GM18499 (cell line): ENCODE results near the gene PRSS56.

Experiments
- ATAC-seq: cut with Tn5 transposase; IDR thresholded peaks from one replicate; pipeline ENCODE4 v1.9.1; 2021; ENCODE audit warnings: moderate number of reproducible peaks; ENCODE audit not compliant: insufficient read depth, unreplicated experiment

The PRSS56 gene

DNA sequence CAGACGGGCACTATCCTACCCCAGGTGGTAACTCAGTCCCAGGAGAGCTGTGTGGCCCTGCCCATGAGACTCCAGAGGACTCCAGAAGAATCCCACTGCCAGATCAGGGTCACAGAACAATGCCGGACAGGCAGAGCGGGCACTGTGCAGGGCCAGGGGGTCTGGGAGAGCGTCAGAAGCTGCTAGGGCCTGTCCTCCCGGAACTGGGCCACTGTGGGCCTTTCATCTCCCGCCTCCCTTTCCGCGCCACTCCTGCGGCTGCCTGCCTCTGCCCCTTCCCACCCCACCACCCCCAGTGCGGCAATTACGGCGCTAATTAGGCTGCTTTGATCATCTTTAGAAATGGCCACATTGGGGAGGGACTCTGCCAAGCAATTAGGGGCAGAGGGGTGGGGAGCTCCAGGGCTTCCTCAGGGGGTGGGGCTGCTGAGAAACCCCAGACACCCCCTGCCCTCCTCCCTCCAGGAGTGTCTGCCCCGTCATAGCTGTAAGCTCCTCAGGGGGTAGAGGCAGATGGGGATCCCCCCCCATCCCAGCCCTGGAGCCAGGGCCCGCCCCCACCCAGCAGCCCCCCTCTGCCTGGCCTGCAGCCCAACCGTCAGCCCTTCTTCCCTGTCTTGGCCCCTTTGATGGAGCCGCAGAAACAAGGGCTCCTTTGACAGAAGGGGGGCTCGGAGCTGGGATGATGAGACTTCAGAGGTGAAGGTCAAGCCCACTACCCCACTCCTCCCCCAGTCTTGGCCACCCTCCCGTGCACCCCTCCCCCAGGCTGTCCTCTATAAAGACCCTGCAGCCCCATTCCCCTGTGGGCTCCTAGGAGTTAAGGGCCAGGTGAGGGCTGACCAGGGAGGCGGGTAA lies at the start of gene PRSS56:
TSS of gene PRSS56 (plus strand) at position 808 of the 858 bp plus-strand sequence. CDS start 211 bp downstream, outside the sequence.
- no peak for ATAC-seq

DNA sequence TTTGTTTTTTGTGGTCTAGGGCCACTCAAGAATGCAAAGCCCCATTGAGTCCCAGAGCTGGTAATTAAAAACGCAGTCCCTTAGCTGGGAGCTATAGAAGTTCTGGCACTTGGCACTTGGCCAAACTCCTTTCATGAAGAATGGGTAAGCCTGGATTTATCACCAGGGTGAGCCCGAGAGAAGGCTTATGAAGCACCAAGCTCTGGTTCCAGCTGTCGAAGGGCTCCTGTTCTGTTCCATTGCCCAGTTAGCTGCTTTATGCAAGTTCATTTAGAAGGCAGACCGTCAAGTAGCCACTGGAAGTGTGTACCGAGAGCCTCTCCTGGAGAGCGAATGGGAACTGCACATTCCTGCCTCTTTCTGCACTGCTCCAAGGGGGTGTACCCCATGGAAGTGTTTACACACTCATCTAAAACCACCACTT lies 46.7 kb upstream of the PRSS56 start:
- ATAC-seq = no peak

DNA sequence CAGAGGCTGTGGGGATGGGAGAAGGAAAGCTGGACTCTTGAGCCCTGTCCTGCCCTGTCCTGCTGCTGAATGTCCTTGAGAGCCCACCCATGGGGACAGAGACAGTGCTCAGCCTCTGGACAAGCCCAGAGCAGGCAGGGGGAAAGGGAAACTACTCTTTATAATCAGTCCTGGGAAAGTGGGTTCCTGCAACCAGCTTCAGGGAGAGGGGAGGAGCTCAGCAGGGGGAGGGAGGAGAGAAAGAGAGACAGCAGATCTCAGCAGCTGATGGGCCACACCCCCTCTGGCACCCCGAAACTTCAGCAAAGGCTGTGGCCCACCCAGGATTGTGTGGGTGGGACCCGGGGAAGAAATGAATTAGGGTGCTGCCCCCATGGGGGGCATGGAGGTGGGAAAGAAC lies 44.1 kb upstream of the PRSS56 start:
- no peak for ATAC-seq

DNA sequence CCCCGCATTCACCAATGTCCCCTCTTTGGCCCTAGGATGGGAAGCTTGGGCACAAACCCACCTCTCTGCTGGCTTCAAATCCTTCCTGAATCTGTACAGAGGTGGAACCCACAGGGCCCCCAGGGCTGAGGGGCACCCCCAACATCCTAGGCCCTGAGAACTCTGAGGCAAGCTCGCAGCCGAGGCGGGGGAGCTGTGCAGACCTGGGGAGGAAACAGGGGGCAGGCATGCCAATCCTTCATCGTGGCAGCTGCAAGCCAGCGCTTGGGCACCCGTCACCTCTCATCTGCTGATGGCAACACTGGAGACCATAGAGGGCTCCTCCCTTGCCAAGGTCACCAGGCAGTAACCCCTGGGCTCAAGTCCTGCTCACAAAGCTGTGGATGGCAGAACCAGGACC lies 43.4 kb upstream of the PRSS56 start:
- ATAC-seq = no peak

DNA sequence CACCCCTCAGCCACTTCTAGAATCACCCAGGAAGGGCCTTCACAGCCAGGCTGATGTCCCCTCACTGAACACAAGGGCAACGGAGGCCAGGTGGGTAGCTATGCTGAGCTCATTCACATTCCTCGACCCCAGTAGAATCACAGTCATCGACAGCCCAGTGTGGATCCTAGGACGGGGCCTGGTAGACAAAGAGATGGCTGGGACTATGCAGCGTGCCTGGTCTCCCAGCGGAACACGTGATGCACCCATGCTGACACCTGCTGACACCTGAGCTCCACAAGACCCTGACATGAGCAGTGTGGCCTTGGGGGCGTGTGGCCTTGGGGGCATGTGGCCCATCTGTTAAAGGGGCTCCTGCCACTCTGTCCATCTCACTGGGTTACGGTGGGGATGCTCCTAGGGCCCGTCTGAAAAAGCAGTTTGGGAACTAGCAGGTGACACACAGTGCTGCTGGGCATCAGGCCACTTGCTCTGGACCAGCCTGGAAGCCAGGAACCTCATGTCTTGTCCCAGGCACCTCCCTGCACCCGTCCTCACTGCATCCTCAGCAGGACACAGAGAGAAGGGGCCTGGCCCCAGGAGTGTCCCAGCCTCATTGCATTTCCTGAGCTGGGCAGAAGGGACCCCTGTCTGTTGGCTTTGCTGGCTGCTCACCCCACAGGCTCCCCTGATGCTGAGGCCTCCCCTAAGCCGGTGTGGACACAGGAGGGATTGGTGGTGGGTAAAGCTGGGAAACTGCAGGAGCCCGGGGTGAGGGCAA lies 42.3 kb upstream of the PRSS56 start:
- ATAC-seq = no peak

DNA sequence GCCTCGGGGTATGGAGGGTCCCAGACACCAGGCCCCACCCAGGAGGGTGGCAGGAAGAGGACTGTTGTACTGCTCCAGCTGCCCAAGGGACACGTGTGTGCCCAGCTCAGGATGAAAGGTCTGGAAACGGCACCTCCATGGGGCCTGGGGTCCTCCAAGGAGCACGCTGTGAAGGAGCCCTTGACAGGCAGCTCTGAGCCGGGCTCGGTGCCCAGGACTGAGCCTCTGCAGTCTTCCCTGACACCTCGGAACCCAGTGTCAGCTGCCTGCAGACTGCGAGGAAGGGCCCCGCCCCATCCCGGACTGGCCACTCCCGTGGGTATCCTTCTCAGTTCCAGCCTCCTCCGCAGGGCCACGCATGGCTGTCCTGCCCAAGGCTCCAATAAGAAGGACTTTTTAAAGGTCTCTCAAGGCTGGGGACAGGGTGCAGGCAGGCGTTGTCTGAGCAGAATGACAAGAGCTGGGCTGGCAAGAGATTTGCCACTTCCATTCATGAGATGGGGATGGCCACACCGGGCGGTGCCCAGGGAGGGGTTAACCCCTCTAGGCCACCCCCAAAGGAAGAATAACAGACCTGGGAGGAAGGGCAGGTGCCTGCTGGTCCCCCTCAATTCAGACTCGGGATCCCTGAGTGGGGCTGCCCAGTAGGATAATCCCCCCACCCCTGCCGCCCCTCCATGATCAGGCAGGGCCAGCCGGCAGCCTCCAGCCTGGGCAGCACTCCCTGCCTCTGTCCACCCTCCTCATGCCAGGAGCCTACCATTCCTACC lies 41.4 kb upstream of the PRSS56 start:
- no peak for ATAC-seq

DNA sequence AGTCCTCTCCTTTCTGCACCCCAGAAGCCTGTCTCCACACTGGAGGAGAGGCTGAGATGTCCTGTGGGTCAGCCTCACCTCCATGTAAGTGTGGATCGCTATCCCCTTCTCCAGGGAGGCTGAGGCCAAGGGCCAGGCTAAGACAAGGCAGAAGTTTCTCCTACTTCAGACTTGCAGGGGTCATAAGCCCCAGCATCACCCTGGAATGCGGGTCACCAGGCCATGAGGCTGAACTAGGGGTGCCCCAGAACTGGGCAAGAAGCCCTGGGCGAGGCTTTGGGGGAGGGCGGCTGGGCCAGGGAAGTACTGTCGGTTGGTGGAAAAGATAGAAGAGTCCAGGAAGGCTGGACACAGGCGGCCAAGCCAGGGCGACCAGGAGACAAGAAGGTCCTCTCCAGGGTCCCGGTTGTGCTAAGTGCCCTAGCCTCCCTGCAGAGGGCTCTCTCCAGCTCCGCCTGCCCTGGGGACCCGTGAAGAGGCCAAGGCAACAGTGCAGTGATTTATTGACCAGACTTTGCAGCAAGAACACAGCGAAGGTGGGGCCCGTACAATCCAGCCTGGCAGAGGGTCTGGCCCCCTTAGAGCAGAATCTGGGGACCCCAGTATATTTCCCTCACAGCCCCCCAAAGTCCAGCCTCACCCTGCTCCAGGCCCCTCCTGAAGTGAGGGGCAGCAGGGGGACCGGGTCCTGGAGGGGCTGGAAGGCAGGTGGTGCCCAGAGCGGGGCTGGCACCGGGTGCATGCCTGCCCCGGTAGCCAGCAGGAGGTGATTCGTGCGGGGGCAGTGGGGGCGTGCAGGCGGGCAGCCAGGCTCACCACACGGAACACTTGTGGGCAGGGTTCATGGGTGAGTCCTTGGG lies 40.6 kb upstream of the PRSS56 start:
- ATAC-seq = no peak

DNA sequence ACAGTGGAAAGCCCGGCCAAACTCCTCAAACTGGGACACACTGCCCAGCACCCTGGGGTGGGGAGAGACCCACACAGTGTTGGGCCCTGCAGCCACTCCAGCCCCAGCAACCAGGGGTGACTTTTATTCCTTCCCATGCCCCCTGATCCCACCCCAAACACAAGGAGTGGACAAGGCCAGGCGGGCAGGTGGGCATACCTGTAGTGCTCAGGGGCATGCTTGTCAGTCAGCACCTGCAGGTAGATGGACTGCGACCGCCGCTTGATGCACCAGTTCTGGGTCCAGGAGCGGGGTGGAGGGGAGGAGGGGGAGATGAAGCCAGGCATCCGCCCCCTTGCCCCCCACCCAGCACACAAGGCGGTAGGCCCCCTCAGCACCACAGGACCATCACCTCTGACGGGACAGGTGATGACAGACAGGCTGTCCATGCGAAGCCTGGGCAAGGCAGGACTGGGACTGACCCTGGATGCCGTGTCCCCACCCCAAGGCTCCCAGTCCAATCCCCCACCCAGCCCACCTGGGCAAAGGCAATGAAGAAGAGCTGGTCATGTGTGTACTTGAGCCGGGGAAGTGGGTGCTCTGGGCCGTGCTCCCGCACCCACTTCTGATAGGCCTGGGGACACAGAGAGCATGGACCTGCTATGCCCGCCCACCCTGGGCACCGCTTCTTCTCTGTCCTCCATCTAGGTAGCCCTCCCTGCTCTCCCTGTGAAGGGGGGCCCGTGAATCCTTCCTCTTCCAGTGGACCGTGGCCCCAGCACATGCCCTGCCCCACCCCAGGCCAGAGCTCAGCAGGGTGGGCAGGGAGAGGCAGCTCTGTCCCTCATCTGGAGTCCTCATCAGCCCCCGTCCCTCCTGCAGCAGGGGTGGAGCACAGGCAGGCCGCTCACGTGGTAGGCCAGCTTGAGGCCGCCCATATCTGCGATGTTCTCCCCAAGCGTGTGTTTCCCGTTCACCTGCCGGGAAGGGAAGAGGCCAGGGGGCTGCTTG lies 39.7 kb upstream of the PRSS56 start:
- ATAC-seq = no peak

DNA sequence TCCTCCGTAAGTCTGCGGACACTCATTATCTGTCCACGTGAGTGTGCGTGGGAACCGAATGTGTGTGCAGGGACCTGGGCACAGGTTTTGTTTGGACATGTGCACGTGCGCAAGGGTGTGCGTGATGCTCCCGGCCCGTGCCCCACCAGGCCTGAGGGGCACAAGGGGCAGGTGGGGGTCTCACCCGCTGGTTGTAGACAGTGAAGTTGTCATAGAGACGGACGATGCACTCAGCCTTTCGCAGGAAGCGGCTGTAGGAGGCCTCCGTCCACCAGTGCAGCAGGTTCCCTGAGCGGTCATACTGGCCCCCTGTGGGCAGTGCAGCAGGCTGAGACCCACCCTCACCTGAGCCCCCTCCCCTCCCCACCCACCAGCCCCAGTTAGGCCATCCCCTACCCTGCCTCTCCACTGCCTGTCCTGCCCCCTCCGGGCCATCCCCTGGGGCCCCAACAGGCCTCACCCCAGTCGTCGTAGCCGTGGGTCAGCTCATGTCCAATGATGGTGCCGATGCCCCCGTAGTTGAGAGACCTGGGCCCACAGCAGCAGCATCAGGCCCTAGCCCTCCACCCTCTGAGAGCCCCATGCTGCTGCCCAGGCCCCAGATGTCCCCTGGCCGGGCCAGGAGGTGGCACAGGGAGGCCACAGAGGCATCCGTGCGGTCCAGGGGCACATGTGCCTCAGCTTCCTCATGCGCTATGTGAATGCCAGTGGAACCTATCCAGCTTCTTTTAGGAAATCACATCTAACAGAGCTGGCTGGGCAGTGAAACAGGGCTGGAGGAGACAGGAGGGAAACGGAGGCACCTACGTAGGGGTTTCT lies 38.7 kb upstream of the PRSS56 start:
- ATAC-seq = no peak

DNA sequence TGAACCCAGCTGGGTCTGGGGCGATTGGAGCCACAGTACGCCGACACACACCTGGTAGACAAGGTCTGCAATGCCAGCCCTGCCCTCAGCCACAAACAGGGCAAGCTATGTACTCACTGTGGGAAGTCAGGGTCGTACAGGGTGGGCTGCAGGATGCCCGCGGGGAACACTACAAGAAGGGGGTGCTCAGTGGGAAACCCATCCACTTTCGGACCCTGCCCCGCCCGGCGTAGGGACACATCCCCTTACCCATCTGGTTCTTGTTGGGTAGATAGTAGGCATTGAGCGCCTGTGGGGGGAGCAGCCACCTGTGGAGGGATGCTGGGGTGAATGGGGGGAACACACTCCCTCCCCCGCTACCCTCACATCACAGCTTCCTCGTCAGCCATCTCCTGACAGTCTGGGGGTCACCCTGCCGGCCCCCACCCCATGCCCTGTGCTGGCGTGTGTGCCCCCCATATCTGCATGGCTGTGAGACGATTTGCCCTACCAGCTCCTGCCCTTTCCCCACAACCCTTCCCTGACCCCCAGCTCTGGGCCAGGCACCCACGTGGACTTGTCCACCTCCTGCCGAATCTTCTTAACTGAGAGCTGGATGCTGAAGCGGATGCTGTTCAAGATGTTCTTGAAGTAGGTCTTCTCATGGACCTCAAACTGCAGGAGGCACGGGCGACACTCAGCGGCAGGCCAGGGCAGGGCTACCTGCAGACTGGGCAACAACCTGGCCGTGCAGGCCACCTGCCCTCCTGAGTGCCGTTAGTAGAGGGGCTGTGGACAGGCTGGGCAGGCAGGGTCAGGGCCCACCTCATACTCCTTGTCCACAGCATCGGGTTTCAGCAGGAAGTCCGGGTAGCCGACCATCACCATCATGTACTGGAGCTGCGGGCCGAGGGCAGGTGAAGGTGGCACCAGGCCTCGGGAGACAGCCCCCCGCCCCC lies 37.6 kb upstream of the PRSS56 start:
- ATAC-seq = no peak

DNA sequence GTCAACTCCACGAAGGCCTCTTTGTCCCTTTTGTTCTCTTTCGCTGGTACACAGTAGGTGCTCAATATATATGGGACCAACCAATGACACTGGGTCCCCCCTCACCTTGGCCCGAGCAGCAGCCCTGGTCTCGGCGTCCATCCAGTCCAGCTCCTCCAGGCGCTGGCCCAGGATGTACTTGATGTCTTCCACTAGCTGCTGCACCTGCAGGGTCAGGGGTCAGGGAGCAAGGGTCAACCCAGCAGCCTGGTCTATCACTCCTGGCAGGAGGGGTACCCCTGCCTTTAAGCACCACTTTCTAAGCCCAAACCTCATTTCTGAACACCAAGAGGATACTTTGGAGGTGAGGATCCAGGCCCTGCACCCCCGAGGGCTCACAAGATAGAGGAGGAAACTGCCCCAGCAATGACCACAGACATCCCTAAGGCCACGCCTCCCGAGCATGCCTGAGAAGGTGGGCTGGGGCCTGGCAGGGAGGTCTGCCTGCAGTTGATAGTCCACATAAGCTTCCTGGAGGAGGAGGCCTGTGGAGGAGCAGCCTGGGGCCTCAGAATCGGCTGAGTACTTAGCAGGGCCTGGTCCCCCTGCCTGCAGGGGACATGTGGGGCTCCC lies 36.8 kb upstream of the PRSS56 start:
- ATAC-seq = no peak

DNA sequence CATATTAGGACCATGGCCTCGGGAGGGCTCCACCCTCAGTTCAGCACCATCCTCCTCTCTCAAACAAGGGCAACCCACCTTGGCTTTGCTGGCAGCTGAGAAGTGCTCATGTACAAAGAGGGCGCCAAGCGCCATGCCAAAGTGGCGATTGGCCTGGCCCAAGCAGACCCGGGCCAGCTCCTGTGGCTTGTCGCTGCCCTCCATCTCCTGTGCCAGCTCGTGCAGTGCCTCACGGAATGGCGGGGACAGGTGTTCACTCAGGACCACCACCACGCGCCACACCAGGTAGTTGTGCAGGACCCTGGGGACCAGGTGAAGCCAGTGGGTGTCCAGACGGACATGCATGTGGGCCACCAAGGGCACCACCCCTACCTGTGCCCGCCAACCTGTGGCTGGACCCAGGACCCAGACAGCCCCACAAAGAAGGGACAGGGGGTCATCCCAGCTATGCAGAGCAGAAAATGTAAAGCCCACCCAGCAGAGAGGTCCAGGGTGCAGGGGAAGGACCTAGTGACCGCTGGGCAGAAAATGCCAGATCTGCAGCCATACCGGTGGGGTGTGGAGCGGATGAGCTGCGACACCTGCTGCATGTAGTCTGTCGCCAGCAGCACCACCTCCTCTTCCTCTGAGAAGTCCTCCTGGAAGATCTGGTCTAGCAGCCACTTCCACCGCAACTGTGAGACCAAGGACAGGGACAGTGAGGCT lies 36.1 kb upstream of the PRSS56 start:
- no peak for ATAC-seq

DNA sequence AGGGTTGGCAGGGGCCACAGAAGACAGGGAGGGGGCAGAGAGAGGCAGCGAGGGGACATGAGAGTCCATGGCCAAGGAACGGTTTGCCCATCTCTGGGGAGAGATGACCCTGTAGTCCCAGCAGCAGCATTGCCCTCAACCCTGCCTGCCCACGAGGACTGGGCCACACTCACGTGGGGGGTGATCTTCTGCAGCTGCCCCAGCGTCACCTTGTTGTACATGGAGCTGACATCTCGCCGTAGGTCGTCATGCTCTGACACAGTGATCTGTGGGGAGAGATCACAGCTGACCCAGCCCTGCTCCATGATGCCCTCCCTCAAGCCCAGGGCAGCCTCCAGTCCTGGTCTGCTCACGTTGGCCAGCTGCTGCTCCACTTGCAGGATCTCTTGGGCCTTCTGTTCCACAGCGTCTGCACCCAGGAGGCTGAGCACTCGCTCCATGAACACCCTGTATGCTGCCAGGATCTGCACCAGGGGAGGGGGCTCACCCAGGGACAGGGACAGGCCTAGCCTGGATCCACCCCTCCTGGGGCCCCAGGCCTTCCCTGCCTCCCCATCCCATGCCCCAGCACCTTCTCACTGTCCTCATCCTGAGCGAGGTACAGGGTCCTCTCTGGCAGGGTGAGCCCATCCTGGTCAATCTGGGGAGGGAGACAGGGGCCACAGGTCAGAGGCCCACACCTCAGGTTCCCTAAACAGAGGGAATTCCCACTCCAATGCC lies 35.4 kb upstream of the PRSS56 start:
- ATAC-seq = no peak

DNA sequence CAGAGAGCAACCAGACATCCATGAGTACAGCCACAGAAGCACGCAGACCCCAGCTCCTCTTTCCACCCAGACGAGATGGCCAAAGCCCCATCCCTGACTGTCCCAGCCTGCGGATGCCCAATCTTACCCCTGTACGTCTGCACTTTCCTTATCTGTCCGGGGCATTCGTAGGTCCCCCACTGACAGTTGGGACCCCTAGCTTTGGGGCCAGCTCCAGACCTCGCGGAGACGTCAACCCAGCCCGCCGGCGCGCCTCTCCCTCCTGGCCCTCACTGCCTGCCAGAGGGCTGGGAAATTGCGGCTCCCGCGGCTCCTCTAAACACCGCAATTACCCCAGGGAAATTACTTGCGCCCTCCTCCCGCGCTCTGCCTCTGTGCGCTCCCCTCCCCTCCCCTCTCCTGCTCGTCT lies 34.8 kb upstream of the PRSS56 start:
- ATAC-seq = no peak
